GM12878 (cell line): ENCODE data around the gene NEDD8. TPM values are rescaled to one million over a fixed set of nuclear protein-coding genes. Genes with fewer than 3 reads are reported as not detected.

Source experiments
- CEBPZ ChIP-seq: fragments of 150-350 bp; IDR thresholded peaks from 2 replicates; pipeline ENCODE4 v1.6.1; 2016; ENCODE audit warnings: low read depth, low read length
- E2F8 ChIP-seq: fragments of 450-650 bp; IDR thresholded peaks from 2 replicates; pipeline ENCODE4 v1.6.1; 2018; ENCODE audit warnings: mild to moderate bottlenecking, low read depth, moderate library complexity; ENCODE audit not compliant: partially characterized antibody
- ETV6 ChIP-seq, 2 experiments: fragments of 450-650 bp in 1 of 2; IDR thresholded peaks in 1 of 2; conservative IDR thresholded peaks in 1 of 2; 2 replicates each; pipeline ENCODE4 v1.6.1; 2014; ENCODE audit warnings: antibody characterized with exemption in 1 of 2, borderline replicate concordance in 1 of 2, low read depth in 1 of 2, mild to moderate bottlenecking in 1 of 2, moderate library complexity in 1 of 2
- FOXM1 ChIP-seq: IDR thresholded peaks from 2 replicates; pipeline ENCODE4 v1.6.1; 2012; ENCODE audit warnings: low read depth, mild to moderate bottlenecking, inconsistent platforms, low read length, moderate library complexity
- HDAC6 ChIP-seq: fragments of 200-600 bp; sonication (generic); IDR thresholded peaks from one replicate; pipeline ENCODE4 v1.8.0; 2017; ENCODE audit warnings: antibody characterized with exemption; ENCODE audit not compliant: unreplicated experiment
- IRF4 ChIP-seq: IDR thresholded peaks from 2 replicates; pipeline ENCODE4 v1.6.1; 2011; ENCODE audit warnings: low read depth, low read length
- PBX3 ChIP-seq: IDR thresholded peaks from 2 replicates; pipeline ENCODE4 v1.6.1; 2011; ENCODE audit warnings: mild to moderate bottlenecking, low read depth, low read length, moderate library complexity; ENCODE audit not compliant: insufficient replicate concordance
- RBBP5 ChIP-seq: fragments of 200-600 bp; sonication (generic); conservative IDR thresholded peaks from 2 replicates; pipeline ENCODE4 v1.6.1; 2016
- SMAD1 ChIP-seq: fragments of 450-650 bp; IDR thresholded peaks from 2 replicates; pipeline ENCODE4 v1.6.1; 2018; ENCODE audit warnings: mild to moderate bottlenecking, low read depth; ENCODE audit not compliant: partially characterized antibody
- TARDBP ChIP-seq: IDR thresholded peaks from 2 replicates; pipeline ENCODE4 v1.6.1; 2016; ENCODE audit warnings: borderline replicate concordance
- TCF12 ChIP-seq: IDR thresholded peaks from 2 replicates; pipeline ENCODE4 v1.6.1; 2011; ENCODE audit warnings: low read depth, mild to moderate bottlenecking, low read length
- ZBTB4 ChIP-seq: fragments of 450-650 bp; formaldehyde crosslinking; IDR thresholded peaks from 2 replicates; pipeline ENCODE4 v1.4.0; 2022; ENCODE audit warnings: mild to moderate bottlenecking, moderate library complexity
- ZNF207 ChIP-seq: fragments of 450-650 bp; IDR thresholded peaks from 2 replicates; pipeline ENCODE4 v1.6.1; 2014; ENCODE audit warnings: antibody characterized with exemption, mild to moderate bottlenecking, borderline replicate concordance
- ZNF24 ChIP-seq: fragments of 450-650 bp; IDR thresholded peaks from 2 replicates; pipeline ENCODE4 v1.6.1; 2017; ENCODE audit warnings: antibody characterized with exemption, mild to moderate bottlenecking
- polyA plus RNA-seq, 11 experiments: library from polyadenylated mRNA; depleted of rRNA in 4 of 11; unstranded in 6 of 11; stranded (reverse) in 5 of 11; fragments of >200 nt; fragmentation: Nextera tagmentation in 4 of 11; fragmentation: Illumina TruSeq in 1 of 11; extraction: Ambion mirVana in 4 of 11; extraction: Trizol in 1 of 11; gene quantifications; 1 replicate in 1 of 11; 2 replicates in 10 of 11; pipeline versions ENCODE4 v1.2.1 to v1.2.3, GENCODE V29; 2011 to 2016; ENCODE audit warnings: inconsistent platforms in 2 of 11, missing spikeins in 2 of 11, low read depth in 1 of 11
- total RNA-seq, 4 experiments: library from RNA; depleted of rRNA in 3 of 4; stranded (reverse); fragments of >200 nt in 3 of 4; fragmentation: Illumina TruSeq in 1 of 4; extraction: Trizol in 1 of 4; gene quantifications; 2 replicates each; pipeline versions ENCODE4 v1.2.1 to v1.2.3, GENCODE V29; 2013 to 2021

The NEDD8 gene
- total and polyA plus RNA-seq, 10 of the 15 experiments (the other 5 are each of a cell fraction or from before 2014, with no cell fraction given), result 164 to 991 (median 300) TPM

GRCh38 chr14:24266344-24267244 is 34.4 kb upstream of the NEDD8 start (continued):
- TF ChIP-seq CEBPZ (no peak), RBBP5 (no peak), SMAD1 (no peak), TARDBP (no peak), IRF4 (no peak), ZNF207 (no peak), ZNF24 (no peak), E2F8 (no peak), HDAC6 (no peak), ZBTB4 (CRISPR knock-in tag) (no peak), ETV6 (conservative IDR thresholded peaks at IDR 0.05 in 1 of 2, IDR thresholded peaks at IDR 0.05 in 1 of 2; ENCODE audit: borderline replicate concordance in 1 of 2, low read depth in 1 of 2) (no peak), TCF12 (no peak), PBX3 (no peak), FOXM1 (no peak)
